ENCODE results near the gene RAB39A.

- TF ChIP-seq CTCF (IDR thresholded peaks at IDR 0.05) (peak in 4 of 7 experiments; percentile 44 to 54 (median 51)), POLR2A (IDR thresholded peaks at IDR 0.05) (no peak)
Observed at GRCh38 chr11:107898270-107898669, 30.0 kb upstream of the RAB39A start.
